Erythroblast (primary cell): Measurements from ENCODE around the gene MADCAM1.

Experiments
- GATA1 ChIP-seq: IDR thresholded peaks from 2 replicates; pipeline ENCODE4 v1.6.1; 2011; ENCODE audit warnings: low read depth, mild to moderate bottlenecking, control low read depth, low read length, moderate library complexity
- POLR2A ChIP-seq: IDR thresholded peaks from 2 replicates; pipeline ENCODE4 v1.6.1; 2011; ENCODE audit warnings: mild to moderate bottlenecking, low read length

GRCh38 chr19:465056-465816 lies 31.1 kb upstream of the MADCAM1 start:
- no peak for TF ChIP-seq POLR2A
- no peak for TF ChIP-seq GATA1
